ENCODE results near the gene AUH.

AUH gene

DNA sequence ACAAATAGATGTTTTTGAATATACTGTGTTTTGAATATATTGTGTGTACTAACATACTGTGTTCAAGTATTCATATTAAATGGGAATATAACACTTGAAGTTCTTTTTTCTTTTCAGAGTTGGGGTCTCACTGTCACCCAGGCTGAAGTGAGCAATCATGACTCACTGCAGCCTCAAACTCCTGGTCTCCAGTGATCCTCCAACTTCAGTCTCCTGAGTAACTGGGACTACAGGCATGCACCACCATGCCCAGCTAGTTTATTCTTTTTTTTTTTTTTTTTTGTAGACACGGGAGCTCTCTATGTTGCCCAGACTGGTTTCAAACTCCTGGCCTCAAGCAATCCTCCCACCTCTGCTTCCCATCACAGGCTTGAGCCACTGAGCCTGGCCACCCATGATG, 23.2 kb upstream of the AUH start:
- no peak overlapping the region for H2AFZ ChIP-seq (ENCODE audit: low read depth, low read length)
- no peak overlapping the region for H3K4me3 ChIP-seq (ENCODE audit: low read length)
- no peaks in the 10 kb centered on the region for H3K9me3 ChIP-seq (ENCODE audit: insufficient read depth, low read length)
- TF ChIP-seq EZH2phosphoT487 (IDR thresholded peaks at IDR 0.05; ENCODE audit: low read depth) = no peak
- no peak for TF ChIP-seq CTCF (IDR thresholded peaks at IDR 0.05; ENCODE audit: low read depth, low read length)
- no peaks in the 10 kb centered on the region for H4K20me1 ChIP-seq (ENCODE audit: insufficient read depth, low read length)
- H3K27ac ChIP-seq (ENCODE audit: low read length) = no peak overlapping the region
- H3K4me2 ChIP-seq (ENCODE audit: low read length) = no peak overlapping the region
- H3K4me1 ChIP-seq (ENCODE audit: low read length) = no peaks in the 10 kb centered on the region
- H3K27me3 ChIP-seq (ENCODE audit: low read depth, low read length) = 0 out of 2 replicates have a peak, but pooled peaks cover 4% of the 10 kb centered on the region
- no peaks in the 10 kb centered on the region for H3K36me3 ChIP-seq (replicated peaks; ENCODE audit: low read depth, low read length)
- no peaks in the 10 kb centered on the region for H3K79me2 ChIP-seq (ENCODE audit: low read length)
- no peak overlapping the region for H3K9ac ChIP-seq (ENCODE audit: low read length)

- Histone ChIP-seq H3K27me3 (ENCODE audit: low read depth, low read length) (peaks cover 14% of the 10 kb centered on the region), H2AFZ (ENCODE audit: low read depth, low read length) (no peak overlapping the region), H3K4me2 (ENCODE audit: low read length) (no peak overlapping the region), H3K79me2 (ENCODE audit: low read length) (no peaks in the 10 kb centered on the region), H3K9ac (ENCODE audit: low read length) (no peak overlapping the region), H3K4me3 (ENCODE audit: low read length) (no peak overlapping the region), H4K20me1 (ENCODE audit: insufficient read depth, low read length) (no peaks in the 10 kb centered on the region), H3K36me3 (replicated peaks; ENCODE audit: low read depth, low read length) (no peaks in the 10 kb centered on the region), H3K27ac (ENCODE audit: low read length) (no peak overlapping the region), H3K9me3 (ENCODE audit: insufficient read depth, low read length) (no peaks in the 10 kb centered on the region), H3K4me1 (ENCODE audit: low read length) (peaks cover 3% of the 10 kb centered on the region; the same call in 1 of the 2 replicates)
- TF ChIP-seq EZH2phosphoT487 (IDR thresholded peaks at IDR 0.05; ENCODE audit: low read depth) (no peak), CTCF (IDR thresholded peaks at IDR 0.05; ENCODE audit: low read depth, low read length) (no peak)
Observed at GRCh38 chr9:91383577-91383976, 21.9 kb upstream of the AUH start.

DNA sequence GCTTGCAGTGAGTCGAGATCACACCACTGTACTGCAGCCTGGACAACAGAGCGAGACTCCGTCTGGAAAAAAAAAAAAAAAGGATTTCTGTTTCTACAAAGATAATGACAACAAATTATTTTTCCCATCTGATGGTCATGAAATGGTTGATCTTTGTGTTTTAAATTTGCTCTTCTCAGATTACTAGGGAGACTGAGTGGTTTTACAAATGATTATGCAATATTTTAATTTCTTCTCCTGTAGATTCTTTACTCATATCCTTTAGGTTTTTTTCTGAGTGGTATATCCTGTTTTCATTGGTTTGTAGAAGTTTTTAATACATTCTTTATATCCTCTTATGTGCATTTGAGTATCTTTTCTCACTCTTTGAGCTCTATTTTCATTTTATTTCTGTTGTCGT, 20.6 kb upstream of the AUH start:
- H3K9me3 ChIP-seq (ENCODE audit: insufficient read depth, low read length) = no peaks in the 10 kb centered on the region
- H3K27ac ChIP-seq (ENCODE audit: low read length) = no peak overlapping the region
- H3K27me3 ChIP-seq (ENCODE audit: low read depth, low read length) = peaks cover 17% of the 10 kb centered on the region
- no peaks in the 10 kb centered on the region for H3K79me2 ChIP-seq (ENCODE audit: low read length)
- peaks cover 3% of the 10 kb centered on the region; the same call in 1 of the 2 replicates for H3K4me1 ChIP-seq (ENCODE audit: low read length)
- no peak overlapping the region for H3K9ac ChIP-seq (ENCODE audit: low read length)
- H3K4me2 ChIP-seq (ENCODE audit: low read length) = no peak overlapping the region
- TF ChIP-seq CTCF (IDR thresholded peaks at IDR 0.05; ENCODE audit: low read depth, low read length) (no peak), EZH2phosphoT487 (IDR thresholded peaks at IDR 0.05; ENCODE audit: low read depth) (no peak)
- H3K36me3 ChIP-seq (replicated peaks; ENCODE audit: low read depth, low read length) = no peaks in the 10 kb centered on the region
- no peaks in the 10 kb centered on the region for H4K20me1 ChIP-seq (ENCODE audit: insufficient read depth, low read length)
- no peak overlapping the region for H3K4me3 ChIP-seq (ENCODE audit: low read length)
- no peak overlapping the region for H2AFZ ChIP-seq (ENCODE audit: low read depth, low read length)

- Histone ChIP-seq H3K79me2 (ENCODE audit: low read length) (no peaks in the 10 kb centered on the region), H3K9me3 (ENCODE audit: insufficient read depth, low read length) (no peaks in the 10 kb centered on the region), H3K4me3 (ENCODE audit: low read length) (no peak overlapping the region), H4K20me1 (ENCODE audit: insufficient read depth, low read length) (no peaks in the 10 kb centered on the region), H3K9ac (ENCODE audit: low read length) (no peak overlapping the region), H3K27me3 (ENCODE audit: low read depth, low read length) (peaks cover 20% of the 10 kb centered on the region), H3K27ac (ENCODE audit: low read length) (no peak overlapping the region), H3K36me3 (replicated peaks; ENCODE audit: low read depth, low read length) (no peaks in the 10 kb centered on the region), H3K4me1 (ENCODE audit: low read length) (peaks cover 3% of the 10 kb centered on the region; the same call in 1 of the 2 replicates), H3K4me2 (ENCODE audit: low read length) (no peak overlapping the region), H2AFZ (ENCODE audit: low read depth, low read length) (no peak overlapping the region)
- TF ChIP-seq CTCF (IDR thresholded peaks at IDR 0.05; ENCODE audit: low read depth, low read length) (no peak), EZH2phosphoT487 (IDR thresholded peaks at IDR 0.05; ENCODE audit: low read depth) (no peak)
Observed at GRCh38 chr9:91379426-91379825, 17.7 kb upstream of the AUH start.
